ENCODE data around the gene OR52W1.

GRCh38 chr11:6194065-6194581 is 4.9 kb upstream of the OR52W1 start:
- TF ChIP-seq CTCF (IDR thresholded peaks at IDR 0.05; ENCODE audit: low read depth, low read length, missing input control) (no peak), HNF4G (IDR thresholded peaks at IDR 0.05) (no peak), EGR1 (IDR thresholded peaks at IDR 0.05; ENCODE audit: low read depth in 2 of 2) (no peak), FOXA1 (IDR thresholded peaks at IDR 0.05) (no peak), ZBTB33 (IDR thresholded peaks at IDR 0.05) (no peak), REST (IDR thresholded peaks at IDR 0.05) (no peak), TAF1 (conservative IDR thresholded peaks at IDR 0.05) (no peak)

Measured in liver (tissue), 3 donors.